GM08714 (cell line): ENCODE measurements around the gene GP1BB.

ENCODE experiments used
- H3K4me3 ChIP-seq: fragments of 200-500 bp; sonication (Bioruptor generic); 2 replicates; pipeline ENCODE4 v1.5.1; 2014; ENCODE audit warnings: mild to moderate bottlenecking, low read length, inconsistent platforms
- ZNF274 ChIP-seq: IDR thresholded peaks from 2 replicates; pipeline ENCODE4 v1.6.1; 2012; ENCODE audit warnings: mild to moderate bottlenecking, low read depth, low read length

GP1BB gene

GRCh38 chr22:19704355-19705015 is 18.9 kb upstream of the GP1BB start:
- no peak overlapping the region for H3K4me3 ChIP-seq
- TF ChIP-seq ZNF274, result no peak

- no peak overlapping the region for H3K4me3 ChIP-seq
Measured at GRCh38 chr22:19705181-19705934, 18.0 kb upstream of the GP1BB start.

GRCh38 chr22:19706661-19707151 is 16.6 kb upstream of the GP1BB start:
- TF ChIP-seq ZNF274, result no peak
- no peak overlapping the region for H3K4me3 ChIP-seq

More at GRCh38 chr22:19705181-19705934, 18.0 kb upstream of the GP1BB start:
- TF ChIP-seq ZNF274, result no peak

GRCh38 chr22:19707347-19708290 is 15.7 kb upstream of the GP1BB start:
- TF ChIP-seq ZNF274, result no peak
- no peak overlapping the region for H3K4me3 ChIP-seq

GRCh38 chr22:19708321-19709011 is 14.9 kb upstream of the GP1BB start:
- H3K4me3 ChIP-seq, result no peak overlapping the region
- no peak for TF ChIP-seq ZNF274

GRCh38 chr22:19709063-19709769 is 14.1 kb upstream of the GP1BB start:
- no peak overlapping the region for H3K4me3 ChIP-seq
- no peak for TF ChIP-seq ZNF274

GRCh38 chr22:19710020-19710768 is 13.1 kb upstream of the GP1BB start:
- TF ChIP-seq ZNF274, result no peak
- no peak overlapping the region for H3K4me3 ChIP-seq

GRCh38 chr22:19710769-19711106 is 12.6 kb upstream of the GP1BB start:
- no peak overlapping the region for H3K4me3 ChIP-seq
- TF ChIP-seq ZNF274, result no peak

GRCh38 chr22:19713245-19713644 is 10.1 kb upstream of the GP1BB start:
- TF ChIP-seq ZNF274, result no peak
- H3K4me3 ChIP-seq, result no peak overlapping the region

GRCh38 chr22:19713650-19714311 is 9.6 kb upstream of the GP1BB start:
- TF ChIP-seq ZNF274, result no peak
- no peak overlapping the region for H3K4me3 ChIP-seq

GRCh38 chr22:19714312-19715187 is 8.8 kb upstream of the GP1BB start, which contains the start of gene SEPTIN5:
Gene SEPTIN5, plus strand, starts transcription at chr22:19714503. Its CDS starts 86 bp downstream, at chr22:19714589.
- TF ChIP-seq ZNF274, result no peak
- H3K4me3 ChIP-seq, result 0 out of 2 replicates have a peak within 1 kb of the TSS, but pooled peaks have one; percentile 8
